Endothelial cell of umbilical vein (primary cell): Measurements from ENCODE around the gene MTO1. TPM values are rescaled to one million over a fixed set of nuclear protein-coding genes. Genes with fewer than 3 reads are reported as not detected.

Experiments used
- BruUV-seq: library from RNA; stranded (reverse); fragments of 400-500 nt; replicated peaks from 2 replicates; lab custom pipeline; 2021; lab: Mats Ljungman, UMichigan
- CTCF ChIA-PET: fragments of 300-600, 350-600 bp; sonication (Branson Sonifier 250); formaldehyde crosslinking; loops from one replicate; lab custom pipeline; 2021; ENCODE audit warnings: antibody characterized with exemption, inconsistent platforms; lab: Charles Lee
- POLR2A ChIA-PET: fragments of 300-600, 350-600 bp; sonication (Branson Sonifier 250); formaldehyde crosslinking; loops from one replicate; lab custom pipeline; 2021; ENCODE audit warnings: antibody characterized with exemption, inconsistent platforms; lab: Charles Lee
- DNase-seq: peaks from one replicate; pipeline ENCODE4 v3.0.0-alpha.2; 2011; ENCODE audit warnings: low read depth, low spot score
- FAIRE-seq: peaks from 2 replicates; lab custom pipeline; 2011; peaks lifted over from hg19 to GRCh38; lab: Jason Lieb, UNC
- H2AFZ ChIP-seq: 2 replicates; pipeline ENCODE4 v1.6.0; 2012; ENCODE audit warnings: low read depth, low read length, control low read depth, inconsistent platforms
- H3K27ac ChIP-seq: 2 replicates; pipeline ENCODE4 v1.5.1; 2011; ENCODE audit warnings: low read depth, mild to moderate bottlenecking, control low read depth, low read length, moderate library complexity; ENCODE audit not compliant: insufficient read depth
- H3K27me3 ChIP-seq, 2 experiments: 2 replicates each; pipeline versions ENCODE4 v1.6.0 to v1.6.1; 2011; ENCODE audit warnings: low read length in 2 of 2, mixed read lengths in 1 of 2; ENCODE audit not compliant: control insufficient read depth in 2 of 2, insufficient read depth in 2 of 2
- H3K36me3 ChIP-seq, 2 experiments: 2 replicates in 1 of 2; 3 replicates in 1 of 2; pipeline ENCODE4 v1.5.1; 2011; ENCODE audit warnings: low read length in 2 of 2, mild to moderate bottlenecking in 1 of 2, moderate library complexity in 1 of 2; ENCODE audit not compliant: control insufficient read depth in 2 of 2, insufficient read depth in 2 of 2; ENCODE audit errors: extremely low read depth in 1 of 2
- H3K4me1 ChIP-seq: 3 replicates; pipeline ENCODE4 v1.5.1; 2011; ENCODE audit warnings: mild to moderate bottlenecking, low read length; ENCODE audit not compliant: control insufficient read depth, insufficient read depth; ENCODE audit errors: extremely low read depth
- H3K4me2 ChIP-seq: 2 replicates; pipeline ENCODE4 v1.6.1; 2011; ENCODE audit warnings: low read length, control low read depth, mixed read lengths; ENCODE audit not compliant: insufficient read depth
- H3K4me3 ChIP-seq, 3 experiments: fragments of 200-600 bp in 1 of 3; sonication (generic), shearing (Covaris generic) in 1 of 3; replicated peaks in 1 of 3; 2 replicates each; pipeline ENCODE4 v1.5.1; 2011 to 2016; ENCODE audit warnings: control low read depth in 3 of 3, low read length in 3 of 3, mild to moderate bottlenecking in 2 of 3, inconsistent platforms in 1 of 3, low read depth in 1 of 3, moderate library complexity in 1 of 3; ENCODE audit not compliant: insufficient read depth in 1 of 3
- H3K79me2 ChIP-seq: 2 replicates; pipeline ENCODE4 v1.6.0; 2012; ENCODE audit warnings: low read length, inconsistent platforms; ENCODE audit not compliant: control insufficient read depth, insufficient read depth
- H3K9ac ChIP-seq: replicated peaks from 2 replicates; pipeline ENCODE3; 2011; ENCODE audit warnings: low read length, control low read depth; ENCODE audit not compliant: insufficient read depth; ENCODE audit errors: extremely low read depth
- H3K9me1 ChIP-seq: replicated peaks from 3 replicates; pipeline ENCODE4 v1.6.0; 2011; ENCODE audit warnings: mild to moderate bottlenecking, low read length; ENCODE audit not compliant: control insufficient read depth, insufficient read depth; ENCODE audit errors: extremely low read depth
- H3K9me3 ChIP-seq: replicated peaks from 2 replicates; pipeline ENCODE4 v1.5.1; 2012; ENCODE audit warnings: low read length, inconsistent platforms; ENCODE audit not compliant: control insufficient read depth, insufficient read depth
- H4K20me1 ChIP-seq: replicated peaks from 2 replicates; pipeline ENCODE3; 2011; ENCODE audit warnings: mild to moderate bottlenecking, low read length; ENCODE audit not compliant: control insufficient read depth, insufficient read depth; ENCODE audit errors: extremely low read depth
- CTCF ChIP-seq, 2 donors: IDR thresholded peaks; 1 replicate in 1 of 2; 2 replicates in 1 of 2; pipeline ENCODE4 v1.5.1; 2011; ENCODE audit warnings: low read length in 2 of 2, mild to moderate bottlenecking in 2 of 2, moderate library complexity in 2 of 2, control low read depth in 1 of 2, inconsistent platforms in 1 of 2, low read depth in 1 of 2; ENCODE audit not compliant: insufficient read depth in 1 of 2; ENCODE audit errors: extremely low read depth in 1 of 2
- EZH2 ChIP-seq: IDR thresholded peaks from 2 replicates; pipeline ENCODE4 v1.6.1; 2012; ENCODE audit warnings: borderline replicate concordance, low read depth, mild to moderate bottlenecking, moderate library complexity, low read length, inconsistent platforms; ENCODE audit not compliant: severe bottlenecking
- FOS ChIP-seq: IDR thresholded peaks from 2 replicates; pipeline ENCODE4 v1.6.1; 2011; ENCODE audit warnings: mild to moderate bottlenecking, low read length, moderate library complexity, borderline replicate concordance; ENCODE audit not compliant: insufficient read depth
- GATA2 ChIP-seq: IDR thresholded peaks from 2 replicates; pipeline ENCODE4 v1.7.0; 2011; ENCODE audit warnings: low read depth, mild to moderate bottlenecking, moderate library complexity, mixed read lengths, low read length; ENCODE audit not compliant: insufficient read length, insufficient read depth
- JUN ChIP-seq: IDR thresholded peaks from 2 replicates; pipeline ENCODE4 v1.6.1; 2011; ENCODE audit warnings: borderline replicate concordance, low read depth; ENCODE audit not compliant: insufficient read length, insufficient read depth
- MYC ChIP-seq: IDR thresholded peaks from one replicate; pipeline ENCODE4 v1.6.1; 2011; ENCODE audit warnings: mild to moderate bottlenecking, low read depth, low read length
- POLR2A ChIP-seq: IDR thresholded peaks from 2 replicates; pipeline ENCODE4 v1.6.1; 2012; ENCODE audit warnings: low read depth, mild to moderate bottlenecking, control low read depth, low read length
- POLR2AphosphoS5 ChIP-seq: IDR thresholded peaks from 2 replicates; pipeline ENCODE4 v1.6.1; 2012; ENCODE audit warnings: low read depth, mild to moderate bottlenecking, control low read depth, low read length, moderate library complexity; ENCODE audit not compliant: insufficient read depth
- dilution Hi-C: fragments of 300-500 bp; cut with MboI; formaldehyde crosslinking; loops from one replicate; pipeline ENCODE4 v1.15.0; 2019; ENCODE audit warnings: low sequenced_read_pairs; ENCODE audit not compliant: extremely low pct_ligation_motif_present
- intact Hi-C: fragments of 100-400 bp; cut with micrococcal nuclease; formaldehyde crosslinking; loops from one replicate; pipeline ENCODE4 v1.10.0; 2022
- polyA plus RNA-seq, 4 experiments: library from polyadenylated mRNA; depleted of rRNA in 3 of 4; stranded (reverse) in 3 of 4; unstranded in 1 of 4; fragments of >200 nt; gene quantifications; 2 replicates each; pipeline versions ENCODE4 v1.2.1 to v1.2.3, GENCODE V29; 2011 to 2012; ENCODE audit warnings: missing spikeins in 1 of 4
- total RNA-seq: library from RNA; stranded (reverse); gene quantifications from 2 replicates; pipeline ENCODE4 v1.2.3, GENCODE V29; 2021
- TF ChIP-seq, protein P1 (sequence below): IDR thresholded peaks from 2 replicates; pipeline ENCODE4 v1.6.1; 2011; ENCODE audit not compliant: insufficient read depth, insufficient read length

Gene MTO1
- total and polyA plus RNA-seq, 2 donors (not counting 3 experiments of a cell fraction or from before 2014, with no cell fraction given): 12.6 to 24.8 TPM

GRCh38 chr6:73476723-73477122 is 15.2 kb downstream of the MTO1 start:
- dilution Hi-C loops (no loop called here), intact Hi-C loops (no loop called here)
- no peak overlapping the region for H3K4me2 ChIP-seq
- H3K79me2 ChIP-seq: no peaks in the 10 kb centered on the region
- H3K36me3 ChIP-seq: peaks cover 13 to 18% of the 10 kb centered on the region in 2 experiments
- H3K9ac ChIP-seq: no peak overlapping the region
- no peaks in the 10 kb centered on the region for H3K9me3 ChIP-seq
- no peaks in the 10 kb centered on the region for H4K20me1 ChIP-seq
- H3K4me3 ChIP-seq: no peak overlapping the region
- ChIA-PET POLR2A (no interaction called here), CTCF (interaction anchor here (0.7 kb wide), 1 partner anchor 15 kb away, joined by 3 read pairs; the partner anchor contains the start of gene MTO1)
- TF ChIP-seq JUN: no peak
- no peak for TF ChIP-seq POLR2AphosphoS5
- TF ChIP-seq, protein P1, sequence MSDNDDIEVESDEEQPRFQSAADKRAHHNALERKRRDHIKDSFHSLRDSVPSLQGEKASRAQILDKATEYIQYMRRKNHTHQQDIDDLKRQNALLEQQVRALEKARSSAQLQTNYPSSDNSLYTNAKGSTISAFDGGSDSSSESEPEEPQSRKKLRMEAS: no peak
- TF ChIP-seq GATA2: no peak
- TF ChIP-seq CTCF (IDR thresholded peaks at IDR 0.05; ENCODE audit: extremely low read depth in 1 of 2, insufficient read depth in 1 of 2, low read depth in 1 of 2, low read length in 2 of 2): no peak
- TF ChIP-seq MYC: no peak
- TF ChIP-seq POLR2A: no peak
- no peak for TF ChIP-seq EZH2
- no peak for TF ChIP-seq FOS
- no peak for FAIRE-seq
- no peak for DNase-seq
- H3K4me1 ChIP-seq: no peaks in the 10 kb centered on the region
- no TSS peak for BruUV-seq
- no peaks in the 10 kb centered on the region for H3K9me1 ChIP-seq
- no peak overlapping the region for H3K27ac ChIP-seq
- no peak overlapping the region for H2AFZ ChIP-seq
- H3K27me3 ChIP-seq: no peaks in the 10 kb centered on the region
